Measurements from ENCODE around the gene GPR35.

DNA sequence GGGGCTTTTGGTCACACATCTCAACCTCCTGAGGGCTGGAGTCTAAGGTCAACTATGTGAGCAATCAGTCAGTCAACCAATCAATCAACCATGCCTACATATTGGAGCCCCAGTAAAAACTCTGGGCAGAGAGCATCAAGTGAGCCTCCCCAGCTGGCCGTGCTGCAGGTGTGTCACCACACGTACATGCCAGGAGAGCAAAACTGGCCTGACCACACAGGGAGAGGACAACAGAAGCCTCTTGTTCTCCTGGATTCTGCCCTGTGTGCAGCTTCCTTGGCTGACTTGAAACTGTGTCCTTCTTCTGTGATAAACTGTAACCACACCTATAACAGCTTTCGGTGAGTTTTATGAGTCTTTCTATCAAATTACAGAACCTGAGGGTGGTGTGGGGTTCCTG lies 25.9 kb downstream of the GPR35 start:
- TF ChIP-seq, protein P1, sequence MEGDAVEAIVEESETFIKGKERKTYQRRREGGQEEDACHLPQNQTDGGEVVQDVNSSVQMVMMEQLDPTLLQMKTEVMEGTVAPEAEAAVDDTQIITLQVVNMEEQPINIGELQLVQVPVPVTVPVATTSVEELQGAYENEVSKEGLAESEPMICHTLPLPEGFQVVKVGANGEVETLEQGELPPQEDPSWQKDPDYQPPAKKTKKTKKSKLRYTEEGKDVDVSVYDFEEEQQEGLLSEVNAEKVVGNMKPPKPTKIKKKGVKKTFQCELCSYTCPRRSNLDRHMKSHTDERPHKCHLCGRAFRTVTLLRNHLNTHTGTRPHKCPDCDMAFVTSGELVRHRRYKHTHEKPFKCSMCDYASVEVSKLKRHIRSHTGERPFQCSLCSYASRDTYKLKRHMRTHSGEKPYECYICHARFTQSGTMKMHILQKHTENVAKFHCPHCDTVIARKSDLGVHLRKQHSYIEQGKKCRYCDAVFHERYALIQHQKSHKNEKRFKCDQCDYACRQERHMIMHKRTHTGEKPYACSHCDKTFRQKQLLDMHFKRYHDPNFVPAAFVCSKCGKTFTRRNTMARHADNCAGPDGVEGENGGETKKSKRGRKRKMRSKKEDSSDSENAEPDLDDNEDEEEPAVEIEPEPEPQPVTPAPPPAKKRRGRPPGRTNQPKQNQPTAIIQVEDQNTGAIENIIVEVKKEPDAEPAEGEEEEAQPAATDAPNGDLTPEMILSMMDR (IDR thresholded peaks at IDR 0.05 in 2 of 3, conservative IDR thresholded peaks at IDR 0.05 in 1 of 3; ENCODE audit: borderline replicate concordance in 1 of 3, insufficient read depth in 1 of 3, low read depth in 2 of 3, low read length in 2 of 3): no peak
- no peak for TF ChIP-seq SIN3A (IDR thresholded peaks at IDR 0.05; ENCODE audit: low read depth)
- no peak for TF ChIP-seq TCF7L2 (IDR thresholded peaks at IDR 0.05; ENCODE audit: borderline replicate concordance, extremely low read depth, insufficient read depth, insufficient read length)
- no peak for TF ChIP-seq JUND (IDR thresholded peaks at IDR 0.05)

Data from HCT116 (cell line).